K562 (cell line): ENCODE results near the gene MEIS2. TPM values are rescaled to one million over a fixed set of nuclear protein-coding genes. Genes with fewer than 3 reads are reported as not detected.

ENCODE experiments used
- CBFB ChIP-seq: sonication (generic); formaldehyde crosslinking; IDR thresholded peaks from 2 replicates; pipeline ENCODE4 v1.4.0; 2020; ENCODE audit warnings: mild to moderate bottlenecking, missing genetic modification reagents
- HDAC1 ChIP-seq, 2 experiments: fragments of 450-650 bp; IDR thresholded peaks; 2 replicates each; pipeline ENCODE4 v1.6.1; 2016 to 2017; ENCODE audit warnings: inconsistent platforms in 1 of 2, mild to moderate bottlenecking in 1 of 2, moderate library complexity in 1 of 2
- HNRNPLL ChIP-seq: fragments of 200-400 bp; formaldehyde crosslinking; IDR thresholded peaks from 2 replicates; pipeline ENCODE4 v1.6.1; 2017; ENCODE audit warnings: low read length, low read depth, mild to moderate bottlenecking; ENCODE audit not compliant: poor library complexity, severe bottlenecking
- KDM1A ChIP-seq, 2 experiments: fragments of 450-650 bp; IDR thresholded peaks; 2 replicates each; pipeline ENCODE4 v1.6.1; 2016; ENCODE audit warnings: mild to moderate bottlenecking in 2 of 2
- MEIS2 ChIP-seq: fragments of 450-650 bp; IDR thresholded peaks from 2 replicates; pipeline ENCODE4 v1.6.1; 2014; ENCODE audit warnings: mild to moderate bottlenecking; ENCODE audit not compliant: partially characterized antibody
- RBM15 ChIP-seq: fragments of 200-400 bp; formaldehyde crosslinking; IDR thresholded peaks from 2 replicates; pipeline ENCODE4 v1.6.1; 2018; ENCODE audit warnings: mild to moderate bottlenecking, low read length, moderate library complexity; ENCODE audit not compliant: insufficient read depth
- ZNF224 ChIP-seq: sonication (generic); formaldehyde crosslinking; IDR thresholded peaks from 2 replicates; pipeline ENCODE4 v1.8.0; 2022; ENCODE audit warnings: mild to moderate bottlenecking, missing genetic modification reagents
- polyA plus RNA-seq, 8 experiments: library from polyadenylated mRNA; depleted of rRNA in 4 of 8; stranded (reverse) in 5 of 8; unstranded in 3 of 8; fragments of >200 nt; fragmentation: Nextera tagmentation in 2 of 8; fragmentation: Illumina TruSeq in 1 of 8; extraction: Ambion mirVana in 2 of 8; extraction: Trizol in 1 of 8; gene quantifications; 2 replicates each; pipeline versions ENCODE4 v1.2.1 to v1.2.3, GENCODE V29; 2011 to 2014; ENCODE audit warnings: inconsistent platforms in 1 of 8, missing spikeins in 1 of 8
- total RNA-seq, 7 experiments: library from RNA; depleted of rRNA in 6 of 7; stranded (reverse); fragments of >200 nt in 6 of 7; fragmentation: Illumina TruSeq in 2 of 7; extraction: Trizol in 2 of 7; gene quantifications; 2 replicates each; pipeline versions ENCODE4 v1.2.1 to v1.2.3, GENCODE V29; 2011 to 2021; ENCODE audit warnings: low replicate concordance in 1 of 7
- TF ChIP-seq, protein P1 (sequence below), 2 experiments: fragments of 450-650 bp; IDR thresholded peaks; 2 replicates each; pipeline ENCODE4 v1.6.1; 2016
- TF ChIP-seq, protein P2 (sequence below): fragments of 250-450 bp; sonication (Bioruptor Pico); IDR thresholded peaks from 2 replicates; pipeline ENCODE4 v1.9.0; 2021; ENCODE audit warnings: mild to moderate bottlenecking

Gene MEIS2
- total and polyA plus RNA-seq, 9 of the 15 experiments (the other 6 are each of a cell fraction or from before 2014, with no cell fraction given) = 7.5 to 64.2 (median 22.3) TPM

DNA sequence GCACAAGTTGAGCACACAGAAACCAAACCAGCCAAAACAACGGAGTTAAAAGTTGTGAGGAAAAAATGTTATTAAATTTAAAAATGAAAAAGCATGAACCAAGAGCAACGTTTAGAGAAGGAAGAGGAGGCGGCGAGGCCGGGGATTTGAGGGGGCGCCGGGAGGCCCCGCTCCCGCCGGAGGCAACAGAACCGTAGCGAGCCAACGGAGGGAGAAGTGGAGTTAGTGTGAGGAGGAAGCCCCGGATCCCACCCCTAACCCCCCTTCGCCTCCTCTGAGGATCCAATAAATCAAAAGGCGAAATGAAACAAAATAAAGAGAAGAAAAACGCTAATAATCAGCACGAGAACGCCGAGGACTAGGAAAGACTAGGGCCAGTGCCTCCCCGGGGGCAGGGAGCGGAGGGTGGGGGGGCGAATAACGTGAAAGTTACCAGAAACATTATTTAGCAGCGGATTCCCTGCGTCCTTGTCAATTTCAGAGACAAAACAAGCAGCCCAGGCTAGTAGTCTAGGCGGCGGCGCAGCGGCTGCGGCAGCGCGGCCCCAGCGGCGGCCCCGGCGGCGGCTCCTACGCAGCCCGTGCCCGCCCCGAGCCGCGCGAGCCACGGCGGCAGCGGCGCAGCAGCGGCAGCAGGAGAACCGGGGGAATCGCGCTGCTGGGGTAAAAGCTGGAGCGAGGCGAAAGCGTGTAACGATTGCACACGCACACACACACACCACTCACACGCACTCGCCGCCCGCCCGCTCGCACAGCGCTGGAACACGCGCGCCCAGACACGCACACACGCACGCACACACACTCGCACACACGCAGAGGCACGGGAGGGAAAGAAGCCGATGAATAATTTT lies 1.7 kb downstream of the MEIS2 start (continued):
- TF ChIP-seq, protein P1, sequence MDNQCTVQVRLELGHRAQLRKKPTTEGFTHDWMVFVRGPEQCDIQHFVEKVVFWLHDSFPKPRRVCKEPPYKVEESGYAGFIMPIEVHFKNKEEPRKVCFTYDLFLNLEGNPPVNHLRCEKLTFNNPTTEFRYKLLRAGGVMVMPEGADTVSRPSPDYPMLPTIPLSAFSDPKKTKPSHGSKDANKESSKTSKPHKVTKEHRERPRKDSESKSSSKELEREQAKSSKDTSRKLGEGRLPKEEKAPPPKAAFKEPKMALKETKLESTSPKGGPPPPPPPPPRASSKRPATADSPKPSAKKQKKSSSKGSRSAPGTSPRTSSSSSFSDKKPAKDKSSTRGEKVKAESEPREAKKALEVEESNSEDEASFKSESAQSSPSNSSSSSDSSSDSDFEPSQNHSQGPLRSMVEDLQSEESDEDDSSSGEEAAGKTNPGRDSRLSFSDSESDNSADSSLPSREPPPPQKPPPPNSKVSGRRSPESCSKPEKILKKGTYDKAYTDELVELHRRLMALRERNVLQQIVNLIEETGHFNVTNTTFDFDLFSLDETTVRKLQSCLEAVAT (IDR thresholded peaks at IDR 0.05) = peak; percentile 64 to 66; a peak in 3 of 4 replicates
- TF ChIP-seq MEIS2 = no peak
- no peak for TF ChIP-seq RBM15
- TF ChIP-seq HNRNPLL = peak; percentile 54
- TF ChIP-seq HDAC1 (IDR thresholded peaks at IDR 0.05) = 0 out of 4 replicates have a peak, but pooled peaks of 1 of the 2 experiments have one; percentile 20
- peak in 1 of 2 experiments; percentile 19; a peak in 1 of 4 replicates for TF ChIP-seq KDM1A (IDR thresholded peaks at IDR 0.05)
- no peak for TF ChIP-seq CBFB (CRISPR knock-in tag)
- TF ChIP-seq, protein P2, sequence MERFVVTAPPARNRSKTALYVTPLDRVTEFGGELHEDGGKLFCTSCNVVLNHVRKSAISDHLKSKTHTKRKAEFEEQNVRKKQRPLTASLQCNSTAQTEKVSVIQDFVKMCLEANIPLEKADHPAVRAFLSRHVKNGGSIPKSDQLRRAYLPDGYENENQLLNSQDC (CRISPR knock-in tag) = no peak
- TF ChIP-seq ZNF224 (CRISPR knock-in tag) = no peak
